Measurements from ENCODE around the gene CD44. TPM values are rescaled to one million over a fixed set of nuclear protein-coding genes. Genes with fewer than 3 reads are reported as not detected.

CD44 gene
- total and polyA plus RNA-seq, 9 donors, result 8.3 to 330 (median 26.0) TPM

DNA sequence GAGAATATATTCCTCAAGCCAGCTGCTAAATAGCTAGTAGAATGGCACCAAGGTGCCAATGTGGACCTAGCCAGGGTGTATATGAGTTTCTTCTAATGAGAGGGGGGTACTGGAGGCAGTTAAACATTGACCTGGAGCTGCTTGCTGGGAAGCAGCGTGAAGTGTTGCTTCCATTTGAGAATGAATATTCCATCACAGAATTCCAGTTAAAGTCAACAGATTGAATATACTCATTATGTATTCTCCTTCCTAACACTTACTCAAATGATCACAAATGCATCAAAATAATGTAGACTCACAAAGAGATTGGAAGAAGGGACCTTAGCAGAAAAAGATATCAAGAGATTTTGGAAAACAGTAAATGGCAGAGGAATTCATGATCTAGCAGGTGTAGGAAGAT lies 102.1 kb downstream of the CD44 start:
- intact Hi-C loops (cut with DNase I), result no loop called here
- 97 to 100% (median 98%) methylated on average over 1 of the region's 1 CpG for WGBS, 3 donors
- TF ChIP-seq POLR2A (IDR thresholded peaks at IDR 0.05) (no peak), EP300 (IDR thresholded peaks at IDR 0.05) (no peak), CTCF (IDR thresholded peaks at IDR 0.05) (no peak)
- no peak for DNase-seq
- Histone ChIP-seq H3K4me1 (ENCODE audit: insufficient read depth) (no peaks in the 10 kb centered on the region), H3K27me3 (no peaks in the 10 kb centered on the region), H3K36me3 (no peaks in the 10 kb centered on the region), H3K9me3 (no peaks in the 10 kb centered on the region), H3K27ac (no peak overlapping the region), H3K4me3 (no peak overlapping the region)

DNA sequence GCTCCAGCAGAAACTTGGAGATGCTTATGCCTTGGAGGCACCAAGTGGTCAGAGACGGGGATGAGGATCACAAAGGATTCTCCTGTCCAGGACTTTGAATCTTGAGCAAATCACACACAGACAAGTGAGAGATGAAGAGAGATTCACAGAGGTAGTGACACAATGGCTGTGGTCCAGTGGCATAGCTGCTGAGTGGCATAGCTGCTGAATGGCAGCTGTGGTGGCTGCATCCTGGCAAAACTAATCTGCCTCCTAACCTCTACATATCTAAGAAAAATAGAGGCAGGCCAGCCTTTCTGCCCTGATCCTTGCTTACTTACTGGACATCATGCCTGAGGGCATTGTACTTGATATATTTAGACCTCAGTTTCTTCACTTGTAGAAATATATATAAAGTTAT lies 102.6 kb downstream of the CD44 start:
- Histone ChIP-seq H3K4me3 (no peak overlapping the region), H3K36me3 (no peaks in the 10 kb centered on the region), H3K27ac (no peak overlapping the region), H3K4me1 (ENCODE audit: insufficient read depth) (no peaks in the 10 kb centered on the region), H3K9me3 (no peaks in the 10 kb centered on the region), H3K27me3 (no peaks in the 10 kb centered on the region)
- DNase-seq, result no peak
- TF ChIP-seq CTCF (IDR thresholded peaks at IDR 0.05) (no peak), EP300 (IDR thresholded peaks at IDR 0.05) (no peak), POLR2A (IDR thresholded peaks at IDR 0.05) (no peak)
- WGBS, 3 donors, result 92 to 100% (median 96%) methylated on average over 1 of the region's 1 CpG
- intact Hi-C loops (cut with DNase I), result no loop called here

DNA sequence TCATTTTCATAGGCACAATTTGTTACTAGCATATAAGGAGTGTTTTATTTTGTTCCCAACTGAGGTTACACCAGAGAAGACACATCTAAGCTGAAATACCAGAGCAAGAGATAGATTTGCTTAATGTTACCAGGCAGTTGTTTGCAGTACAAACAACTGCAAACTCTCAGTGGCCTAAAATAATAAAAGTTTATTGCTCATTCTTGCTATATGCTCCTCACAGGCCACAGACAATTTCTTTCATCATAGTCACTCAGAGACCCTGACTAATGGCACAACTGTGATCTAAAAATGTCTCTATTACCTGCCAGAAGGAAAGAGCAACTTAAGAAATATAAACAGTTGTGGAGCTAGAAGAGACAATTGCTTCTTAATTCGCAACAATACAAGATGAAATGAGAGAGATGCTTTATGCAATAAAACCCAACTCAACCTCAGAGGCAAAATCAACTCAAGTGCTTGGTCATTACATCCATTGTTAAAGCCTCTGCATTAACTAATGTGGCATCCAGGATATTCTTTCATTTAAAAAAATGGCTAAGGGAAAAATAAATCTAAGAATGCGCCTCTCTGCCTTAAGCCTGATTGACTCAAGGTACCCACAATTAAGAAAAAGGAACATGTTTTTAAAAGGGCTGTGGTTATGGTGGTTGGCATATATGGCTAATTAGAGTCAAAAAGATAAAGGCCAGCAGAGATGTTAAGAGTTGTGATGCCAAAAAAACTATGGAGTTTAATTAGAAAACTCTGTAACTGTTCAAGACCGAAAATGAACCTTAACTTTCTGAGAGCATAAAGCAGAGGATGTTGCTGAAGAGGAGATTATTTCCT lies 103.7 kb downstream of the CD44 start:
- Histone ChIP-seq H3K36me3 (no peaks in the 10 kb centered on the region), H3K4me3 (no peak overlapping the region), H3K4me1 (ENCODE audit: insufficient read depth) (no peaks in the 10 kb centered on the region), H3K27ac (no peak overlapping the region), H3K9me3 (no peaks in the 10 kb centered on the region), H3K27me3 (no peaks in the 10 kb centered on the region)
- WGBS, 3 donors, result 93 to 94% (median 94%) methylated on average over 3 of the region's 3 CpGs
- intact Hi-C loops (cut with DNase I), result no loop called here
- TF ChIP-seq CTCF (IDR thresholded peaks at IDR 0.05) (no peak), EP300 (IDR thresholded peaks at IDR 0.05) (no peak), POLR2A (IDR thresholded peaks at IDR 0.05) (no peak)
- no peak for DNase-seq

DNA sequence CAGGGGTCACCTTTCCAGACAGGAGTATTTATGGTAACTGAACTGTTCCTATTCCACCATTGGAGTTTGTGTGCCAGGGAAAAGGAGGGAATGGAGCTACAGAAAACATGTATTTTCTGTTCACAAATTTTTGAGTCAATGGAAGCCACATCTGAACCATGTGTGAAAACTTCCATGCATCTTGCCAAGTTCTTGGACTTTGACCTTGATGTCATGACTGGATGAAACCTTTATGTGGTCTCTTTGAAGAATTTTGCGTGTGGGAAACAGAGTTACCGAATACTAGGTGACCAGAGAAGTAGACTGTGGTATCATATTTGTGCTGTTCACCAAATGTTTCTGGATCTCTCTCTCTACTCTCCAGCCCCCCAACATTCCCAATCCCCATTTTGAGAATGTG lies 104.8 kb downstream of the CD44 start:
- WGBS, 3 donors, result 90 to 96% (median 92%) methylated on average over 2 of the region's 2 CpGs
- no peaks in the 10 kb centered on the region for H3K36me3 ChIP-seq
- H3K27ac ChIP-seq, result no peak overlapping the region
- H3K27me3 ChIP-seq, result no peaks in the 10 kb centered on the region
- intact Hi-C loops (cut with DNase I), result no loop called here
- no peak for TF ChIP-seq POLR2A (IDR thresholded peaks at IDR 0.05)
- TF ChIP-seq EP300 (IDR thresholded peaks at IDR 0.05), result no peak
- TF ChIP-seq CTCF (IDR thresholded peaks at IDR 0.05), result no peak
- no peaks in the 10 kb centered on the region for H3K9me3 ChIP-seq
- no peak for DNase-seq
- H3K4me1 ChIP-seq (ENCODE audit: insufficient read depth), result no peaks in the 10 kb centered on the region
- no peak overlapping the region for H3K4me3 ChIP-seq

All from ovary (tissue), 9 donors.